Neuronal stem cell (in vitro differentiated cells): ENCODE measurements around the gene CEP112.

Source experiments
- DNase-seq: peaks from one replicate; pipeline ENCODE4 v3.0.0-alpha.2; 2013; ENCODE audit warnings: low spot score
- H2AFZ ChIP-seq: one replicate; pipeline ENCODE4 v1.6.1; 2013; ENCODE audit warnings: mild to moderate bottlenecking, low read length, inconsistent platforms
- H2AK5ac ChIP-seq: 2 replicates; pipeline ENCODE4 v1.6.1; 2013; ENCODE audit warnings: low read depth, mild to moderate bottlenecking, inconsistent platforms, low read length, moderate library complexity, mixed read lengths
- H2BK120ac ChIP-seq: 2 replicates; pipeline ENCODE4 v1.6.1; 2013; ENCODE audit warnings: low read depth, mild to moderate bottlenecking, inconsistent platforms, low read length, moderate library complexity, mixed read lengths
- H2BK12ac ChIP-seq: one replicate; pipeline ENCODE4 v1.6.1; 2013; ENCODE audit warnings: low read length, inconsistent platforms
- H2BK15ac ChIP-seq: 2 replicates; pipeline ENCODE4 v1.6.1; 2013; ENCODE audit warnings: mild to moderate bottlenecking, low read length, inconsistent platforms, mixed read lengths
- H2BK5ac ChIP-seq: one replicate; pipeline ENCODE4 v1.6.1; 2013; ENCODE audit warnings: inconsistent platforms, mild to moderate bottlenecking, low read length, moderate library complexity
- H3K14ac ChIP-seq: one replicate; pipeline ENCODE4 v1.6.1; 2013; ENCODE audit warnings: low read length, inconsistent platforms
- H3K18ac ChIP-seq: 2 replicates; pipeline ENCODE4 v1.6.1; 2013; ENCODE audit warnings: low read length, inconsistent platforms
- H3K23ac ChIP-seq: 2 replicates; pipeline ENCODE4 v1.6.1; 2013; ENCODE audit warnings: low read depth, mild to moderate bottlenecking, mixed read lengths, low read length, inconsistent platforms; ENCODE audit not compliant: poor library complexity
- H3K27ac ChIP-seq: replicated peaks from 3 replicates; pipeline ENCODE4 v1.5.1; 2013; ENCODE audit warnings: low read length, inconsistent platforms
- H3K27me3 ChIP-seq, 3 experiments: 2 replicates each; pipeline ENCODE4 v1.6.1; 2013; ENCODE audit warnings: low read length in 3 of 3, mild to moderate bottlenecking in 2 of 3, inconsistent platforms in 1 of 3, low read depth in 1 of 3, mixed read lengths in 1 of 3, moderate library complexity in 1 of 3; ENCODE audit not compliant: control insufficient read depth in 3 of 3, insufficient read depth in 3 of 3
- H3K36me3 ChIP-seq, 2 donors: replicated peaks in 1 of 2; 2 replicates each; pipeline ENCODE4 v1.6.1; 2013; ENCODE audit warnings: low read length in 2 of 2; ENCODE audit not compliant: control insufficient read depth in 2 of 2, insufficient read depth in 2 of 2
- H3K4ac ChIP-seq: 2 replicates; pipeline ENCODE4 v1.6.1; 2013; ENCODE audit warnings: inconsistent platforms, mild to moderate bottlenecking, low read length, moderate library complexity
- H3K4me1 ChIP-seq, 2 donors: 1 replicate in 1 of 2; 2 replicates in 1 of 2; pipeline ENCODE4 v1.6.1; 2013; ENCODE audit warnings: low read length in 2 of 2, low read depth in 1 of 2; ENCODE audit not compliant: control insufficient read depth in 2 of 2, insufficient read depth in 1 of 2
- H3K4me2 ChIP-seq: one replicate; pipeline ENCODE4 v1.6.1; 2013; ENCODE audit warnings: mild to moderate bottlenecking, low read length, inconsistent platforms; ENCODE audit not compliant: insufficient read depth, poor library complexity, severe bottlenecking
- H3K4me3 ChIP-seq, 2 donors: 2 replicates each; pipeline ENCODE4 v1.5.1; 2013; ENCODE audit warnings: low read length in 2 of 2, mild to moderate bottlenecking in 2 of 2, inconsistent platforms in 1 of 2, moderate library complexity in 1 of 2
- H3K79me1 ChIP-seq: one replicate; pipeline ENCODE4 v1.6.1; 2013; ENCODE audit warnings: low read depth, mild to moderate bottlenecking, inconsistent platforms, low read length, moderate library complexity
- H3K9ac ChIP-seq: one replicate; pipeline ENCODE4 v1.6.1; 2013; ENCODE audit warnings: mild to moderate bottlenecking, low read depth, low read length, inconsistent platforms; ENCODE audit not compliant: poor library complexity
- H3K9me3 ChIP-seq, 2 donors: replicated peaks in 1 of 2; 2 replicates each; pipeline versions ENCODE3 to v1.6.1; 2013; ENCODE audit warnings: low read length in 2 of 2, mild to moderate bottlenecking in 2 of 2, inconsistent platforms in 1 of 2, low read depth in 1 of 2, mixed read lengths in 1 of 2, moderate library complexity in 1 of 2; ENCODE audit not compliant: control insufficient read depth in 2 of 2, insufficient read depth in 1 of 2
- H4K8ac ChIP-seq: one replicate; pipeline ENCODE4 v1.6.1; 2013; ENCODE audit warnings: low read depth, mild to moderate bottlenecking, inconsistent platforms, low read length, moderate library complexity
- H4K91ac ChIP-seq: one replicate; pipeline ENCODE4 v1.6.1; 2013; ENCODE audit warnings: low read length, low read depth, mild to moderate bottlenecking, inconsistent platforms; ENCODE audit not compliant: poor library complexity
- WGBS, 2 donors: extraction: QIAGEN DNeasy Blood & Tissue Kit; methylation state at CpG; one replicate each; pipeline ENCODE4 v1.1.7; 2013; ENCODE audit warnings: missing lambda C conversion rate in 2 of 2, mixed read lengths in 1 of 2; ENCODE audit not compliant: insufficient read length in 2 of 2, insufficient replicate concordance in 1 of 2; ENCODE audit errors: extremely low coverage in 2 of 2; 5-methylcytosine and 5-hydroxymethylcytosine counted together

The CEP112 gene

DNA sequence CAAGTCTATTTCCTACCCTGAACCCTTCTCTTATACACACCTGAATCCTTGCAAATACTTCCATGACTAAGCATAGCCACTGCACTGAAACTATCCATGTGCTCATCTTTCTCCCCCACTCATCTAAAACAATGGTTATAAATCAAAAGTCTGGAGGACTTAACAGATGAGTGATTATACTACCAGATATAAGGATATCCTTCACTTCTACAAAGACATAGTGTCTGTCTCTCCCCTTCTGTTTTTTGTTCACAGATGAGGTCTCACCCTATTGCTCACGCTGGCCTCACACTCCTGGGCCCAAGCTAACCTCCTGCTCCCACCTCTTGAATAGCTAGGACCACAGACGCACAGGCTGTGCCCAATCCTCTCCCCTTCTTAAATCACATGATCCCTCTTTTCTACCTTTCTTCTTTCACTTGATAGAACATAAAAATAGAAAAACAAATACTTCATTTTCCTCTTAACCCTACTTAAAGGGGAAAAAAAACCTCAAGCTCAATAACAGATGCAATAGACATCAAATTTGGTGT, 19.2 kb downstream of the CEP112 start:
- no peak overlapping the region for H3K18ac ChIP-seq
- no peak overlapping the region for H2BK5ac ChIP-seq
- no peak overlapping the region for H3K4ac ChIP-seq
- peaks cover 0 to 4% of the 10 kb centered on the region in 2 donors for H3K9me3 ChIP-seq
- WGBS, 2 donors, result no CpG with 5 or more reads among the region's 2 CpGs
- H3K4me1 ChIP-seq, result no peaks in the 10 kb centered on the region
- H2BK12ac ChIP-seq, result no peak overlapping the region
- H3K27me3 ChIP-seq, result no peaks in the 10 kb centered on the region
- H4K91ac ChIP-seq, result no peak overlapping the region
- H2AFZ ChIP-seq, result no peak overlapping the region
- no peaks in the 10 kb centered on the region for H3K79me1 ChIP-seq
- no peak overlapping the region for H2AK5ac ChIP-seq
- H3K14ac ChIP-seq, result no peak overlapping the region
- H2BK15ac ChIP-seq, result no peak overlapping the region
- no peak overlapping the region for H2BK120ac ChIP-seq
- H3K9ac ChIP-seq, result no peak overlapping the region
- H3K23ac ChIP-seq, result no peak overlapping the region
- no peak overlapping the region for H3K4me3 ChIP-seq
- H3K36me3 ChIP-seq, result peaks cover 2 to 76% of the 10 kb centered on the region in 2 donors
- H3K27ac ChIP-seq, result no peak overlapping the region
- DNase-seq, result no peak
- no peak overlapping the region for H4K8ac ChIP-seq
- H3K4me2 ChIP-seq, result no peak overlapping the region

DNA sequence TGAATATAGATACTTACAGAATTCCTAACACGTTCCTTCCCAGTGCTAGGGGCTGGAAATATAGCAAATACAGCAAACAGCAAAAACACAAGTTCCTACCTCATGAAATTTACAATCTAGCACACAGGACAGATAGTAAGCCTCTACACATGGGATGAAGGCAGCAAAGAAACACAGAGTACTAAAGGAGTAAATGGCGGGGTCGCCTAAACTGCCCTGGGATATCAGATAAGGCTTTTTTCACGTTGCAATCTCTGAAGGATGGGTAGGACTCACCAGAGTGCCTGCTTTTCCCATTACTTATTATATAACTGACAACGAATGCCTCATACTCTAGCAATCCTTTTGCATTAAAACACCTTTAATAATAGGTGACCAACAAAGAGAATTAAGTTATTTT, 19.8 kb downstream of the CEP112 start:
- Histone ChIP-seq H2BK5ac (no peak overlapping the region), H2AFZ (no peak overlapping the region), H3K18ac (no peak overlapping the region), H2BK120ac (no peak overlapping the region), H3K4ac (no peak overlapping the region), H3K27ac (no peak overlapping the region), H3K36me3 (peaks cover 2 to 75% of the 10 kb centered on the region in 2 donors), H3K4me3 (no peak overlapping the region), H2AK5ac (no peak overlapping the region), H2BK12ac (no peak overlapping the region), H4K8ac (no peak overlapping the region), H3K4me1 (peaks cover 0 to 4% of the 10 kb centered on the region in 2 donors), H3K9me3 (peaks cover 0 to 4% of the 10 kb centered on the region in 2 donors), H3K23ac (no peak overlapping the region), H3K14ac (no peak overlapping the region), H2BK15ac (no peak overlapping the region), H3K9ac (no peak overlapping the region), H3K27me3 (no peaks in the 10 kb centered on the region), H4K91ac (no peak overlapping the region), H3K79me1 (no peaks in the 10 kb centered on the region), H3K4me2 (no peak overlapping the region)
- no peak for DNase-seq
- no CpG with 5 or more reads among the region's 5 CpGs for whole genome bisulfite sequencing, 2 donors

DNA sequence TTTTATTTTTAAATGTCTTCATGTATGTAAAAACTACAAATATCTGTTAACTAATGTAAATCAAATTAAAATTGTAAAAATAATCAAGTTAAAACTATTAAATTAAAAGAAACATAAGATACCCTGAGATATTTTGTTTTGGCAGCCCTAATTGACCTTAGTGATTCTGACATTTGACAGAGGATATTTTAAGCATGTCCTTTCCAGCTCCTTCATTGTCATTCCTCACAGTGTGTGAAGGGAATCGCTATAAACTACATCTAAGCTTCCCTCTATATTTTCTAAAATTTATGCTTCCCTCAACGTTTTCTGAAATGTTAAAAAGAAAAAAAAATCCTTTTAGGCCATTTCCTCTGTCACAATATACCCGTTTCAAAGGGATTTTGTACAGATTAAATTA, 20.2 kb downstream of the CEP112 start:
- H2BK5ac ChIP-seq, result no peak overlapping the region
- H3K27ac ChIP-seq, result no peak overlapping the region
- H3K79me1 ChIP-seq, result no peaks in the 10 kb centered on the region
- no peak overlapping the region for H2AFZ ChIP-seq
- H3K36me3 ChIP-seq, result peaks cover under 1 to 73% of the 10 kb centered on the region in 2 donors
- no peak overlapping the region for H3K4me3 ChIP-seq
- H3K9me3 ChIP-seq, result peaks cover 0 to 4% of the 10 kb centered on the region in 2 donors
- no peak overlapping the region for H2BK120ac ChIP-seq
- H4K8ac ChIP-seq, result no peak overlapping the region
- no peak overlapping the region for H2AK5ac ChIP-seq
- H3K14ac ChIP-seq, result no peak overlapping the region
- no peak overlapping the region for H3K4me2 ChIP-seq
- no peak overlapping the region for H3K9ac ChIP-seq
- H3K4me1 ChIP-seq, result peaks cover 0 to 4% of the 10 kb centered on the region in 2 donors
- no peaks in the 10 kb centered on the region for H3K27me3 ChIP-seq
- H3K18ac ChIP-seq, result no peak overlapping the region
- no peak overlapping the region for H4K91ac ChIP-seq
- no peak overlapping the region for H3K23ac ChIP-seq
- H2BK15ac ChIP-seq, result no peak overlapping the region
- no peak for DNase-seq
- WGBS, 2 donors, result no CpG with 5 or more reads among the region's 3 CpGs
- no peak overlapping the region for H3K4ac ChIP-seq
- no peak overlapping the region for H2BK12ac ChIP-seq

DNA sequence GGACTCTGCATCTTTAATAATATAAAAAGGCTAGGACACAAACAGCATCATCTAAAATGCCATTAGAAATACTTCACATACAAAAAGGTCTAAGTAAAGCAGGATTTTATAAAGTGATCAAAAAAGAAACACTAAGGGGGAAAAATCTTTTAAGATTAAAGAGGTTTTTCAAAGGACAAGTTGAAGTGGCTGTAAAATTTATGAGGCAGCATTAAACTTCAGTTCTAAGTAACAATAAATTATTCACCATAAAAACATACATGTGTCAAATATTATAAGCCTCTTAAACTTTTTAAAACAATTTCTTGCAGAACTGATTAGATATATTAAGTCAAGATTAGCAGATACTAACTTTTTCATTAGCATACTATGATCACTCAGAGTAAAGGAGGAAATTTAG, 20.8 kb downstream of the CEP112 start:
- Histone ChIP-seq H3K27me3 (no peaks in the 10 kb centered on the region), H3K23ac (no peak overlapping the region), H2BK120ac (no peak overlapping the region), H3K18ac (no peak overlapping the region), H3K4ac (no peak overlapping the region), H3K4me1 (peaks cover 0 to 4% of the 10 kb centered on the region in 2 donors), H2BK15ac (no peak overlapping the region), H2BK5ac (no peak overlapping the region), H2BK12ac (no peak overlapping the region), H2AFZ (no peak overlapping the region), H3K4me3 (no peak overlapping the region), H3K36me3 (peaks cover 0 to 71% of the 10 kb centered on the region in 2 donors), H3K27ac (no peak overlapping the region), H4K8ac (no peak overlapping the region), H4K91ac (no peak overlapping the region), H3K79me1 (no peaks in the 10 kb centered on the region), H2AK5ac (no peak overlapping the region), H3K4me2 (no peak overlapping the region), H3K9me3 (peaks cover 0 to 4% of the 10 kb centered on the region in 2 donors), H3K14ac (no peak overlapping the region), H3K9ac (no peak overlapping the region)
- no peak for DNase-seq
